CD4-positive, CD25-positive, alpha-beta regulatory T cell (primary cell): Measurements from ENCODE around the gene TSPAN3. TPM values are rescaled to one million over a fixed set of nuclear protein-coding genes. Genes with fewer than 3 reads are reported as not detected.

Source experiments
- ATAC-seq, 2 donors: fragments of 150-1000 bp; cut with Tn5 transposase; one replicate each; pipeline ENCODE4 v1.10.0; 2021; ENCODE audit warnings: low read depth in 2 of 2, moderate number of reproducible peaks in 2 of 2, moderate library complexity in 1 of 2
- DNase-seq, 3 donors: peaks; one replicate each; pipeline versions ENCODE4 v3.0.0 to v3.0.0-alpha.2; 2012 to 2022; ENCODE audit warnings: mixed read lengths in 1 of 3
- H3K27ac ChIP-seq: one replicate; pipeline ENCODE4 v1.7.0; 2013; ENCODE audit warnings: mild to moderate bottlenecking, low read length; ENCODE audit not compliant: insufficient read depth, poor library complexity, severe bottlenecking
- H3K27me3 ChIP-seq: one replicate; pipeline ENCODE4 v1.7.0; 2013; ENCODE audit warnings: low read length; ENCODE audit not compliant: control insufficient read depth, insufficient read depth
- H3K36me3 ChIP-seq: one replicate; pipeline ENCODE4 v1.7.0; 2013; ENCODE audit warnings: mild to moderate bottlenecking, low read length, moderate library complexity; ENCODE audit not compliant: control insufficient read depth, insufficient read depth
- H3K4me1 ChIP-seq: 2 replicates; pipeline ENCODE4 v1.7.0; 2013; ENCODE audit warnings: mild to moderate bottlenecking, low read length; ENCODE audit not compliant: insufficient read depth, control insufficient read depth, poor library complexity, severe bottlenecking
- H3K4me3 ChIP-seq: one replicate; pipeline ENCODE4 v1.7.0; 2013; ENCODE audit warnings: low read depth, mild to moderate bottlenecking, low read length, moderate library complexity
- H3K9me3 ChIP-seq, 2 experiments: 1 replicate in 1 of 2; 2 replicates in 1 of 2; pipeline ENCODE4 v1.7.0; 2013; ENCODE audit warnings: low read length in 2 of 2, mild to moderate bottlenecking in 1 of 2, moderate library complexity in 1 of 2; ENCODE audit not compliant: control insufficient read depth in 2 of 2
- H3K27ac Mint-ChIP-seq, 3 donors: one replicate each; pipeline ENCODE4 v1.8.0; 2020 to 2022; ENCODE audit warnings: mild to moderate bottlenecking in 3 of 3, mixed read lengths in 3 of 3, moderate library complexity in 2 of 3
- H3K27me3 Mint-ChIP-seq: one replicate; pipeline ENCODE4 v1.8.0; 2022; ENCODE audit warnings: mild to moderate bottlenecking, mixed read lengths
- H3K36me3 Mint-ChIP-seq: one replicate; pipeline ENCODE4 v1.8.0; 2020; ENCODE audit warnings: mixed read lengths
- H3K4me1 Mint-ChIP-seq, 4 donors: one replicate each; pipeline ENCODE4 v1.8.0; 2020 to 2022; ENCODE audit warnings: mixed read lengths in 4 of 4, mild to moderate bottlenecking in 1 of 4
- H3K4me3 Mint-ChIP-seq, 4 donors: one replicate each; pipeline ENCODE4 v1.8.0; 2020 to 2022; ENCODE audit warnings: mild to moderate bottlenecking in 4 of 4, mixed read lengths in 4 of 4, moderate library complexity in 3 of 4
- H3K9me3 Mint-ChIP-seq, 7 donors: one replicate each; pipeline ENCODE4 v1.8.0; 2020 to 2022; ENCODE audit warnings: mixed read lengths in 7 of 7, mild to moderate bottlenecking in 3 of 7, moderate library complexity in 2 of 7
- polyA plus RNA-seq, 4 donors: library from polyadenylated mRNA; unstranded; fragments of 300-500 nt; fragmentation: Illumina TruSeq; gene quantifications; one replicate each; pipeline ENCODE4 v1.2.3, GENCODE V29; 2021
- total RNA-seq: library from RNA; stranded (reverse); gene quantifications from one replicate; pipeline ENCODE4 v1.2.3, GENCODE V29; 2022

Gene TSPAN3
- total and polyA plus RNA-seq, 5 donors from 2014 or later, result 5.4 to 31.0 (median 24.2) TPM

GRCh38 chr15:77083381-77084160 lies 12.7 kb upstream of the TSPAN3 start:
- Histone ChIP-seq H3K27ac (no peak overlapping the region), H3K4me3 (no peak overlapping the region), H3K36me3 (no peaks in the 10 kb centered on the region), H3K4me1 (peaks cover 6% of the 10 kb centered on the region), H3K9me3 (no peaks in the 10 kb centered on the region), H3K27me3 (no peaks in the 10 kb centered on the region)
- peaks cover 0 to 2% (median 0%) of the 10 kb centered on the region in 7 donors for H3K9me3 Mint-ChIP-seq
- peak overlapping the region in 3 of 4 donors; percentile 57 to 81 (median 62) for H3K4me3 Mint-ChIP-seq
- peaks cover 11% of the 10 kb centered on the region for H3K27me3 Mint-ChIP-seq
- peak overlapping the region; percentile 5 to 56 (median 48) for H3K27ac Mint-ChIP-seq
- ATAC-seq, result peak; percentile 89 to 91
- H3K4me1 Mint-ChIP-seq, result peaks cover 0 to 18% (median 7%) of the 10 kb centered on the region in 4 donors
- no peaks in the 10 kb centered on the region for H3K36me3 Mint-ChIP-seq
- peak; percentile 13 to 73 (median 27) for DNase-seq

GRCh38 chr15:77081971-77082370 lies 11.1 kb upstream of the TSPAN3 start:
- Mint-ChIP-seq H3K9me3 (no peaks in the 10 kb centered on the region), H3K4me1 (peaks cover 0 to 18% (median 7%) of the 10 kb centered on the region in 4 donors), H3K27me3 (peaks cover 11% of the 10 kb centered on the region), H3K4me3 (no peak overlapping the region), H3K36me3 (no peaks in the 10 kb centered on the region), H3K27ac (no peak overlapping the region)
- Histone ChIP-seq H3K4me3 (no peak overlapping the region), H3K4me1 (peaks cover 6% of the 10 kb centered on the region), H3K36me3 (no peaks in the 10 kb centered on the region), H3K9me3 (no peaks in the 10 kb centered on the region), H3K27ac (no peak overlapping the region), H3K27me3 (no peaks in the 10 kb centered on the region)
- ATAC-seq (no peak), DNase-seq (no peak)

GRCh38 chr15:77076323-77076915 lies 5.5 kb upstream of the TSPAN3 start:
- no peak for ATAC-seq

GRCh38 chr15:77075528-77075927 lies 4.6 kb upstream of the TSPAN3 start:
- H3K9me3 ChIP-seq, result no peaks in the 10 kb centered on the region
- no peak overlapping the region for H3K27ac Mint-ChIP-seq
- no peaks in the 10 kb centered on the region for H3K27me3 ChIP-seq
- peaks cover 0 to 11% (median 5%) of the 10 kb centered on the region in 4 donors for H3K4me1 Mint-ChIP-seq
- peaks cover 0 to 2% (median 0%) of the 10 kb centered on the region in 7 donors for H3K9me3 Mint-ChIP-seq
- peaks cover 5% of the 10 kb centered on the region for H3K4me1 ChIP-seq
- H3K27me3 Mint-ChIP-seq, result peaks cover 11% of the 10 kb centered on the region
- H3K4me3 Mint-ChIP-seq, result peak overlapping the region in 1 of 4 donors; percentile 10
- H3K36me3 ChIP-seq, result no peaks in the 10 kb centered on the region
- H3K27ac ChIP-seq, result no peak overlapping the region
- H3K36me3 Mint-ChIP-seq, result no peaks in the 10 kb centered on the region
- ATAC-seq (no peak), DNase-seq (no peak)
- H3K4me3 ChIP-seq, result no peak overlapping the region

More at GRCh38 chr15:77076323-77076915, 5.5 kb upstream of the TSPAN3 start:
- Histone ChIP-seq H3K4me1 (no peaks in the 10 kb centered on the region), H3K4me3 (no peak overlapping the region), H3K27ac (no peak overlapping the region), H3K9me3 (no peaks in the 10 kb centered on the region), H3K27me3 (no peaks in the 10 kb centered on the region), H3K36me3 (no peaks in the 10 kb centered on the region)
- Mint-ChIP-seq H3K27ac (no peak overlapping the region), H3K4me1 (peaks cover 0 to 7% (median 3%) of the 10 kb centered on the region in 4 donors), H3K9me3 (peaks cover 0 to 2% (median 0%) of the 10 kb centered on the region in 7 donors), H3K36me3 (no peaks in the 10 kb centered on the region), H3K4me3 (no peak overlapping the region), H3K27me3 (peaks cover 12% of the 10 kb centered on the region)
- DNase-seq, result no peak

- Mint-ChIP-seq H3K9me3 (peaks cover 0 to 2% (median 0%) of the 10 kb centered on the region in 7 donors), H3K4me1 (peaks cover 0 to 20% (median 13%) of the 10 kb centered on the region in 4 donors), H3K4me3 (no peak overlapping the region), H3K27ac (no peak overlapping the region), H3K36me3 (no peaks in the 10 kb centered on the region), H3K27me3 (peaks cover 14% of the 10 kb centered on the region)
- no peaks in the 10 kb centered on the region for H3K27me3 ChIP-seq
- DNase-seq, result no peak
- H3K4me3 ChIP-seq, result no peak overlapping the region
- H3K4me1 ChIP-seq, result peaks cover 14% of the 10 kb centered on the region
- H3K36me3 ChIP-seq, result no peaks in the 10 kb centered on the region
- no peak overlapping the region for H3K27ac ChIP-seq
- ATAC-seq, result no peak
- no peaks in the 10 kb centered on the region for H3K9me3 ChIP-seq
These were observed 3.4 kb upstream of the TSPAN3 start for GRCh38 chr15:77074350-77074749.

GRCh38 chr15:77071305-77072223 lies 655 bp upstream of the TSPAN3 start:
- H3K27ac ChIP-seq, result peak overlapping the region; percentile 7
- peaks cover 0 to 21% (median 18%) of the 10 kb centered on the region in 4 donors for H3K4me1 Mint-ChIP-seq
- no peaks in the 10 kb centered on the region for H3K36me3 ChIP-seq
- no peaks in the 10 kb centered on the region for H3K36me3 Mint-ChIP-seq
- ATAC-seq (no peak), DNase-seq (no peak)
- peak overlapping the region; percentile 86 to 93 (median 90) for H3K4me3 Mint-ChIP-seq
- no peaks in the 10 kb centered on the region for H3K9me3 ChIP-seq
- peaks cover 14% of the 10 kb centered on the region for H3K4me1 ChIP-seq
- peak overlapping the region; percentile 5 to 67 (median 65) for H3K27ac Mint-ChIP-seq
- H3K4me3 ChIP-seq, result peak overlapping the region; percentile 51
- peaks cover 15% of the 10 kb centered on the region for H3K27me3 Mint-ChIP-seq
- no peaks in the 10 kb centered on the region for H3K27me3 ChIP-seq
- H3K9me3 Mint-ChIP-seq, result peaks cover 0 to 2% (median 0%) of the 10 kb centered on the region in 7 donors

GRCh38 chr15:77070180-77070494 lies 772 bp downstream of the TSPAN3 start:
- DNase-seq (peak in 1 of 3 donors; percentile 32), ATAC-seq (no peak)
- Mint-ChIP-seq H3K27me3 (peaks cover 15% of the 10 kb centered on the region), H3K9me3 (peaks cover 0 to 2% (median 0%) of the 10 kb centered on the region in 7 donors), H3K4me3 (peak overlapping the region; percentile 77 to 94 (median 86)), H3K27ac (peak overlapping the region; percentile 7 to 92 (median 9)), H3K36me3 (no peaks in the 10 kb centered on the region), H3K4me1 (peaks cover 0 to 21% (median 18%) of the 10 kb centered on the region in 4 donors)
- Histone ChIP-seq H3K4me1 (peaks cover 14% of the 10 kb centered on the region), H3K27me3 (no peaks in the 10 kb centered on the region), H3K9me3 (no peaks in the 10 kb centered on the region), H3K36me3 (no peaks in the 10 kb centered on the region), H3K4me3 (peak overlapping the region; percentile 66), H3K27ac (no peak overlapping the region)
